Spleen (tissue), 7 donors: ENCODE results near the gene TRIM56.

ENCODE experiments used
- CTCF ChIP-seq, 11 experiments: fragments of 200-600 bp in 7 of 11; fragments of 450-650 bp in 4 of 11; sonication (generic) in 4 of 11; IDR thresholded peaks in 8 of 11; conservative IDR thresholded peaks in 3 of 11; 1 replicate in 7 of 11; 2 replicates in 4 of 11; pipeline versions ENCODE4 v1.4.0 to v1.8.0; 2016 to 2021; ENCODE audit warnings: antibody characterized with exemption in 11 of 11, inconsistent platforms in 4 of 11, mild to moderate bottlenecking in 1 of 11
- POLR2A ChIP-seq, 3 donors: fragments of 450-650 bp; IDR thresholded peaks; one replicate each; pipeline ENCODE4 v1.5.1; 2017; ENCODE audit warnings: antibody characterized with exemption in 3 of 3, mild to moderate bottlenecking in 1 of 3
- POLR2AphosphoS5 ChIP-seq, 3 donors: sonication (generic); formaldehyde crosslinking; IDR thresholded peaks; one replicate each; pipeline ENCODE4 v1.5.1; 2017; ENCODE audit warnings: antibody characterized with exemption in 3 of 3
- donor health status: DM: no; HTN: no; CAD: no; lungs with moderate emphysema.
- donor health status: DM: no; HTN: no; CAD: no.
- donor health status: DM: no; HTN: no; CAD: no.

- TF ChIP-seq CTCF (IDR thresholded peaks at IDR 0.05 in 8 of 11, conservative IDR thresholded peaks at IDR 0.05 in 3 of 11) (no peak), POLR2AphosphoS5 (IDR thresholded peaks at IDR 0.05) (no peak), POLR2A (IDR thresholded peaks at IDR 0.05) (no peak)
Observed at GRCh38 chr7:101123703-101124068, 38.4 kb downstream of the TRIM56 start.
